ENCODE measurements around the gene RNF208. TPM values are rescaled to one million over a fixed set of nuclear protein-coding genes. Genes with fewer than 3 reads are reported as not detected.

Gene RNF208
- total RNA-seq, 2 donors from 2014 or later = 6.6 to 10.3 TPM

Other genes starting within 250 kb of the RNF208 start
- not detected for gene PTGDS, start 244.7 kb downstream of the RNF208 start, total RNA-seq
- not detected for gene LCNL1, start 239.2 kb downstream of the RNF208 start, total RNA-seq
- 10 to 100 TPM; 51.8 to 56.9 TPM for gene PAXX, start 229.8 kb downstream of the RNF208 start, total RNA-seq
- gene CLIC3, start 225.7 kb downstream of the RNF208 start, total RNA-seq = under 1 TPM; 0.43 to 0.65 TPM
- gene ABCA2, start 194.0 kb downstream of the RNF208 start, total RNA-seq = 10 to 100 TPM; 23.9 to 27.5 TPM
- 1 to 10 TPM; 1.6 to 1.8 TPM for gene FUT7, start 190.2 kb downstream of the RNF208 start, total RNA-seq
- gene NPDC1, start 176.1 kb downstream of the RNF208 start, total RNA-seq = 10 to 100 TPM; 27.2 to 28.7 TPM
- under 1 TPM; 0.28 to 0.48 TPM for gene ENTPD2, start 168.2 kb downstream of the RNF208 start, total RNA-seq
- gene SAPCD2, start 151.7 kb downstream of the RNF208 start, total RNA-seq = 1 to 10 TPM; 6.6 to 8.4 TPM
- gene UAP1L1, start 144.7 kb downstream of the RNF208 start, total RNA-seq = 10 to 100 TPM; 13.6 to 14.3 TPM
- 10 to 100 TPM; 40.3 to 45.8 TPM for gene MAN1B1, start 135.3 kb downstream of the RNF208 start, total RNA-seq
- gene DPP7, start 107.5 kb downstream of the RNF208 start, total RNA-seq = 100 to 1,000 TPM; 155 to 158 TPM
- gene GRIN1, start 83.1 kb downstream of the RNF208 start, total RNA-seq = 1 to 10 TPM in 1 of 2 donors, under 1 TPM in 1; 0.38 to 1.2 TPM
- gene LRRC26, start 52.2 kb downstream of the RNF208 start, total RNA-seq = not detected
- under 1 TPM; 0.50 to 0.74 TPM for gene TMEM210, start 50.2 kb downstream of the RNF208 start, total RNA-seq
- 10 to 100 TPM; 56.9 to 63.5 TPM for gene ANAPC2, start 33.7 kb downstream of the RNF208 start, total RNA-seq
- gene SSNA1, start 33.6 kb downstream of the RNF208 start, total RNA-seq = 10 to 100 TPM; 64.1 to 84.5 TPM
- 10 to 100 TPM; 13.3 to 19.9 TPM for gene TPRN, start 21.5 kb downstream of the RNF208 start, total RNA-seq
- 10 to 100 TPM; 27.4 to 33.3 TPM for gene TMEM203, start 16.6 kb downstream of the RNF208 start, total RNA-seq
- 10 to 100 TPM; 43.3 to 50.9 TPM for gene NDOR1, start 16.5 kb downstream of the RNF208 start, total RNA-seq
- gene CYSRT1, start 2.9 kb upstream of the RNF208 start, total RNA-seq = 1 to 10 TPM; 1.0 to 2.0 TPM
- under 1 TPM in 1 of 2 donors, not detected in 1; 0.14 TPM for gene RNF224, start 5.3 kb upstream of the RNF208 start, total RNA-seq
- under 1 TPM; 0.12 to 0.14 TPM for gene SLC34A3, start 8.7 kb upstream of the RNF208 start, total RNA-seq
- 100 to 1,000 TPM; 122 to 128 TPM for gene TUBB4B, start 19.0 kb upstream of the RNF208 start, total RNA-seq
- gene STPG3, start 29.0 kb upstream of the RNF208 start, total RNA-seq = under 1 TPM in 1 of 2 donors, not detected in 1; 0.63 TPM
- 10 to 100 TPM; 53.1 to 56.6 TPM for gene NELFB, start 33.1 kb upstream of the RNF208 start, total RNA-seq
- 1 to 10 TPM; 4.3 to 8.3 TPM for gene TOR4A, start 55.5 kb upstream of the RNF208 start, total RNA-seq
- gene NRARP, start 80.0 kb upstream of the RNF208 start, total RNA-seq = 1 to 10 TPM; 1.6 to 2.0 TPM
- 10 to 100 TPM; 23.7 to 26.0 TPM for gene EXD3, start 200.9 kb upstream of the RNF208 start, total RNA-seq
- 1 to 10 TPM; 1.4 to 1.8 TPM for gene NOXA1, start 201.2 kb upstream of the RNF208 start, total RNA-seq
- not detected for gene ENTPD8, start 219.1 kb upstream of the RNF208 start, total RNA-seq
- gene NSMF, start 237.1 kb upstream of the RNF208 start, total RNA-seq = 10 to 100 TPM; 20.0 to 28.5 TPM

All from activated T-cell treated with anti-CD3 and anti-CD28 coated beads, Interleukin-2, amount 50 U/mL, for 72 hours (primary cell).